Measurements from ENCODE around the gene NPIPB6. TPM values are rescaled to one million over a fixed set of nuclear protein-coding genes. Genes with fewer than 3 reads are reported as not detected.
A peak's percentile ranks its signal among the peaks of the same experiment; 100 is the strongest.

Gene NPIPB6
- total RNA-seq, 1 donor, result 2.9 TPM

GRCh38 chr16:28301620-28302019 lies 61.7 kb downstream of the NPIPB6 start:
- Histone ChIP-seq H3K27me3 (ENCODE audit: insufficient read depth, low read length) (no peaks in the 10 kb centered on the region), H3K4me2 (ENCODE audit: insufficient read depth, low read length) (no peak overlapping the region), H4K20me1 (ENCODE audit: insufficient read depth, low read length) (no peaks in the 10 kb centered on the region), H3K36me3 (ENCODE audit: insufficient read depth, low read length) (no peaks in the 10 kb centered on the region), H2AFZ (ENCODE audit: low read length) (no peak overlapping the region), H3K4me3 (ENCODE audit: insufficient read depth, low read length) (no peak overlapping the region), H3K4me1 (ENCODE audit: insufficient read depth, low read length) (no peaks in the 10 kb centered on the region), H3K79me2 (ENCODE audit: insufficient read depth, low read length) (no peaks in the 10 kb centered on the region), H3K27ac (ENCODE audit: low read depth, low read length) (no peak overlapping the region), H3K9me3 (ENCODE audit: low read depth, low read length) (no peaks in the 10 kb centered on the region)
- TF ChIP-seq, protein P1, sequence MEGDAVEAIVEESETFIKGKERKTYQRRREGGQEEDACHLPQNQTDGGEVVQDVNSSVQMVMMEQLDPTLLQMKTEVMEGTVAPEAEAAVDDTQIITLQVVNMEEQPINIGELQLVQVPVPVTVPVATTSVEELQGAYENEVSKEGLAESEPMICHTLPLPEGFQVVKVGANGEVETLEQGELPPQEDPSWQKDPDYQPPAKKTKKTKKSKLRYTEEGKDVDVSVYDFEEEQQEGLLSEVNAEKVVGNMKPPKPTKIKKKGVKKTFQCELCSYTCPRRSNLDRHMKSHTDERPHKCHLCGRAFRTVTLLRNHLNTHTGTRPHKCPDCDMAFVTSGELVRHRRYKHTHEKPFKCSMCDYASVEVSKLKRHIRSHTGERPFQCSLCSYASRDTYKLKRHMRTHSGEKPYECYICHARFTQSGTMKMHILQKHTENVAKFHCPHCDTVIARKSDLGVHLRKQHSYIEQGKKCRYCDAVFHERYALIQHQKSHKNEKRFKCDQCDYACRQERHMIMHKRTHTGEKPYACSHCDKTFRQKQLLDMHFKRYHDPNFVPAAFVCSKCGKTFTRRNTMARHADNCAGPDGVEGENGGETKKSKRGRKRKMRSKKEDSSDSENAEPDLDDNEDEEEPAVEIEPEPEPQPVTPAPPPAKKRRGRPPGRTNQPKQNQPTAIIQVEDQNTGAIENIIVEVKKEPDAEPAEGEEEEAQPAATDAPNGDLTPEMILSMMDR (IDR thresholded peaks at IDR 0.05; ENCODE audit: extremely low read depth, low read depth, low read length), result no peak
- DNase-seq (ENCODE audit: insufficient read length, low spot score, missing footprints), result no peak

- Histone ChIP-seq H2AFZ (ENCODE audit: low read length) (no peak overlapping the region), H3K36me3 (ENCODE audit: insufficient read depth, low read length) (no peaks in the 10 kb centered on the region), H4K20me1 (ENCODE audit: insufficient read depth, low read length) (no peaks in the 10 kb centered on the region), H3K4me2 (ENCODE audit: insufficient read depth, low read length) (no peak overlapping the region), H3K4me1 (ENCODE audit: insufficient read depth, low read length) (no peaks in the 10 kb centered on the region), H3K27ac (ENCODE audit: low read depth, low read length) (no peak overlapping the region), H3K9me3 (ENCODE audit: low read depth, low read length) (no peaks in the 10 kb centered on the region), H3K27me3 (ENCODE audit: insufficient read depth, low read length) (no peaks in the 10 kb centered on the region), H3K79me2 (ENCODE audit: insufficient read depth, low read length) (no peaks in the 10 kb centered on the region), H3K4me3 (ENCODE audit: insufficient read depth, low read length) (no peak overlapping the region)
- peak; percentile 45 for DNase-seq (ENCODE audit: insufficient read length, low spot score, missing footprints)
- TF ChIP-seq, protein P1 (IDR thresholded peaks at IDR 0.05; ENCODE audit: extremely low read depth, low read depth, low read length), result no peak
Observed at GRCh38 chr16:28301154-28301553, 62.2 kb downstream of the NPIPB6 start.

GRCh38 chr16:28300327-28300726 lies 63.0 kb downstream of the NPIPB6 start:
- no peak overlapping the region for H2AFZ ChIP-seq (ENCODE audit: low read length)
- H3K27me3 ChIP-seq (ENCODE audit: insufficient read depth, low read length), result no peaks in the 10 kb centered on the region
- no peaks in the 10 kb centered on the region for H3K4me1 ChIP-seq (ENCODE audit: insufficient read depth, low read length)
- no peak overlapping the region for H3K27ac ChIP-seq (ENCODE audit: low read depth, low read length)
- no peaks in the 10 kb centered on the region for H3K9me3 ChIP-seq (ENCODE audit: low read depth, low read length)
- H4K20me1 ChIP-seq (ENCODE audit: insufficient read depth, low read length), result no peaks in the 10 kb centered on the region
- no peak for DNase-seq (ENCODE audit: insufficient read length, low spot score, missing footprints)
- H3K4me2 ChIP-seq (ENCODE audit: insufficient read depth, low read length), result no peak overlapping the region
- no peaks in the 10 kb centered on the region for H3K79me2 ChIP-seq (ENCODE audit: insufficient read depth, low read length)
- H3K4me3 ChIP-seq (ENCODE audit: insufficient read depth, low read length), result no peak overlapping the region
- H3K36me3 ChIP-seq (ENCODE audit: insufficient read depth, low read length), result no peaks in the 10 kb centered on the region
- TF ChIP-seq, protein P1 (IDR thresholded peaks at IDR 0.05; ENCODE audit: extremely low read depth, low read depth, low read length), result no peak

- TF ChIP-seq, protein P1 (IDR thresholded peaks at IDR 0.05; ENCODE audit: extremely low read depth, low read depth, low read length), result no peak
- Histone ChIP-seq H3K36me3 (ENCODE audit: insufficient read depth, low read length) (no peaks in the 10 kb centered on the region), H3K4me2 (ENCODE audit: insufficient read depth, low read length) (no peak overlapping the region), H3K4me3 (ENCODE audit: insufficient read depth, low read length) (no peak overlapping the region), H2AFZ (ENCODE audit: low read length) (no peak overlapping the region), H3K27me3 (ENCODE audit: insufficient read depth, low read length) (peaks cover 17% of the 10 kb centered on the region), H3K79me2 (ENCODE audit: insufficient read depth, low read length) (no peaks in the 10 kb centered on the region), H3K4me1 (ENCODE audit: insufficient read depth, low read length) (no peaks in the 10 kb centered on the region), H3K9me3 (ENCODE audit: low read depth, low read length) (no peaks in the 10 kb centered on the region), H4K20me1 (ENCODE audit: insufficient read depth, low read length) (no peaks in the 10 kb centered on the region), H3K27ac (ENCODE audit: low read depth, low read length) (no peak overlapping the region)
- peak; percentile 47 for DNase-seq (ENCODE audit: insufficient read length, low spot score, missing footprints)
Observed at GRCh38 chr16:28298511-28298878, 64.8 kb downstream of the NPIPB6 start.

Measured in osteoblast (primary cell).